ENCODE data around the gene PTGER2. TPM values are rescaled to one million over a fixed set of nuclear protein-coding genes. Genes with fewer than 3 reads are reported as not detected.

Gene PTGER2
- total RNA-seq, 1 donor from 2014 or later, result 1.1 TPM

DNA sequence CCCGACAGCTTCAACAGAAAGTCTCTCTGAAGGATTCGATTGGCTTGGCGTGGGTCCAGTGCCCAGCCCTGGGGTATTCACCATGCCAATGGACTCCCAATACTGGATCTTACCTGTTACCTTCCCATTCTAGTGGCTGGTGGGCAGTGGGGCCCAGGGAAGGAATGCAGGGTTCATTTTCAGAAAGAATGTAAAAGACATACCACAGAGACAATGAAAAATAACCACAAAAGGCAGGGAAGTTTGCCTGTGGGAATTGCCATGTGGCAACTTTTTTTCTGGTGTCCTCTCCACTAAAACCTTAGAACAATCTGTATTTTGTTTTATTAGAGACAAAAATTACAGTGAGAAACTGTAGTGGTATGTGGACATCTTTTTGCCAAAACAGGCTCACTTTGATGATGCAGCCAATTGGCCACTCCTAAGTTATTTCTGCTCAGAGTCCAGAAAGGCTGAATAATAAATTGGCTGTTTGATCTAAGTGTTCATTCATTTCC is 55.2 kb downstream of the PTGER2 start:
- Mint-ChIP-seq H3K4me1 (ENCODE audit: low read depth) (peaks cover 1% of the 10 kb centered on the region), H3K9me3 (ENCODE audit: low read depth) (peaks cover 9% of the 10 kb centered on the region), H3K27ac (no peak overlapping the region), H3K36me3 (ENCODE audit: insufficient read depth) (no peaks in the 10 kb centered on the region), H3K27me3 (no peaks in the 10 kb centered on the region), H3K4me3 (ENCODE audit: low read depth) (no peak overlapping the region)
- TF ChIP-seq, protein P1, sequence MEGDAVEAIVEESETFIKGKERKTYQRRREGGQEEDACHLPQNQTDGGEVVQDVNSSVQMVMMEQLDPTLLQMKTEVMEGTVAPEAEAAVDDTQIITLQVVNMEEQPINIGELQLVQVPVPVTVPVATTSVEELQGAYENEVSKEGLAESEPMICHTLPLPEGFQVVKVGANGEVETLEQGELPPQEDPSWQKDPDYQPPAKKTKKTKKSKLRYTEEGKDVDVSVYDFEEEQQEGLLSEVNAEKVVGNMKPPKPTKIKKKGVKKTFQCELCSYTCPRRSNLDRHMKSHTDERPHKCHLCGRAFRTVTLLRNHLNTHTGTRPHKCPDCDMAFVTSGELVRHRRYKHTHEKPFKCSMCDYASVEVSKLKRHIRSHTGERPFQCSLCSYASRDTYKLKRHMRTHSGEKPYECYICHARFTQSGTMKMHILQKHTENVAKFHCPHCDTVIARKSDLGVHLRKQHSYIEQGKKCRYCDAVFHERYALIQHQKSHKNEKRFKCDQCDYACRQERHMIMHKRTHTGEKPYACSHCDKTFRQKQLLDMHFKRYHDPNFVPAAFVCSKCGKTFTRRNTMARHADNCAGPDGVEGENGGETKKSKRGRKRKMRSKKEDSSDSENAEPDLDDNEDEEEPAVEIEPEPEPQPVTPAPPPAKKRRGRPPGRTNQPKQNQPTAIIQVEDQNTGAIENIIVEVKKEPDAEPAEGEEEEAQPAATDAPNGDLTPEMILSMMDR (IDR thresholded peaks at IDR 0.05; ENCODE audit: unreplicated experiment), result no peak
- DNase-seq (ENCODE audit: low spot score, unreplicated experiment), result no peak

DNA sequence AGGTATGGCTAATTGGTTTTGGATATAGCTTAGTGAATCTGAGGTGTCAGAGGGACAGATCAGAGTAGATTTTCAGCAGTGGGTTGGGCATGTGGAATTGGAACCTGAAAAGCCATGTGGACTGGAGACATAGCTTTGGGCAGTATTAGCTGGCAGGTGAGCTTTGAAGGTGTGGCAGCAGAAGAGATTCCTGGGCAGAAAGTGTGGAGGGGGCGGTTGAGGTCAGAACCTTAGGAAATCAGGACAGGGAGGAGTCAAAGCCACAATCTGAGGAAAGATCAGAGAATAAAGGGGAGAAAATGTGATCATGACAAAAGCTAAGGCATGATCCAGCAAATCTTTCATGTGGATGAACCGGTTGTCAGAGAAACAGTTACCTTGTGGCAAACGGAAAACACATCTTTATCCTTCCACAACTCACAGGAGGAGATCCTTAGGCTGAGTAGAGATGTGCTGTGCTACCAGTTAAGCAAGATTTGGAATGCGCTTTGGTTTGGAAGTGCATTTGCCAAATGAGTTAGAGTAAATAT is 56.4 kb downstream of the PTGER2 start:
- H3K27me3 Mint-ChIP-seq, result no peaks in the 10 kb centered on the region
- H3K36me3 Mint-ChIP-seq (ENCODE audit: insufficient read depth), result no peaks in the 10 kb centered on the region
- DNase-seq (ENCODE audit: low spot score, unreplicated experiment), result no peak
- H3K4me1 Mint-ChIP-seq (ENCODE audit: low read depth), result peaks cover 1% of the 10 kb centered on the region
- TF ChIP-seq, protein P1 (IDR thresholded peaks at IDR 0.05; ENCODE audit: unreplicated experiment), result no peak
- H3K4me3 Mint-ChIP-seq (ENCODE audit: low read depth), result no peak overlapping the region
- H3K9me3 Mint-ChIP-seq (ENCODE audit: low read depth), result peaks cover 9% of the 10 kb centered on the region
- no peak overlapping the region for H3K27ac Mint-ChIP-seq

DNA sequence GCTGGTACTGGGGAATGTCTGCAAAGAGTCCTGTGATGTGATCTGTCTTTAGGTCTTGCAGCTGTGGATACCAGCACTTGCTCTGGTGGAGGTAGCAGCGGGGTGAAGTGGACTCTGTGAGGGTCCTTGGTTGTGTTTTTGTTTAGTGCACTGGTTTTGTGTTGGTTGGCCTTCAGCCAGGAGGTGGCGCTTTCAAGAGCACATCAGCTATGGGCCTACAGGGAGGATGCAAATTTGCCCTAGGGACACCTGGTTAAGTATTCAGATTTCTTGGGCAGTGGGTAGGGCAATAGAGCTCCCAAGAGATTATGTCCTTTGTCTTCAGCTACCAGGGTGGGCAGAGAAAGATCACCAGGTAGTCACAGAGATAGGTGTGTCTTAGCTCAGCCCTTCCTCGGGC is 63.8 kb downstream of the PTGER2 start:
- Mint-ChIP-seq H3K27ac (no peak overlapping the region), H3K4me3 (ENCODE audit: low read depth) (no peak overlapping the region), H3K4me1 (ENCODE audit: low read depth) (no peaks in the 10 kb centered on the region), H3K9me3 (ENCODE audit: low read depth) (peaks cover 20% of the 10 kb centered on the region), H3K36me3 (ENCODE audit: insufficient read depth) (no peaks in the 10 kb centered on the region), H3K27me3 (no peaks in the 10 kb centered on the region)
- no peak for DNase-seq (ENCODE audit: low spot score, unreplicated experiment)
- TF ChIP-seq, protein P1 (IDR thresholded peaks at IDR 0.05; ENCODE audit: unreplicated experiment), result no peak

Other genes with a start within 250 kb of the PTGER2 start
- 2.1 and 3.3 TPM in 2 replicates for gene NID2, start 245.3 kb upstream of the PTGER2 start, total RNA-seq
- gene PTGDR, start 46.6 kb upstream of the PTGER2 start, total RNA-seq, result not detected in 2 replicates
- gene TXNDC16, start 238.2 kb downstream of the PTGER2 start, total RNA-seq, result 18.9 and 25.0 TPM in 2 replicates
- gene GPR137C, start 238.5 kb downstream of the PTGER2 start, total RNA-seq, result 8.7 and 10.1 TPM in 2 replicates